GM21526 (cell line): ENCODE measurements around the gene PEAR1.

Source experiments
- ATAC-seq: cut with Tn5 transposase; IDR thresholded peaks from one replicate; pipeline ENCODE4 v1.9.1; 2021; ENCODE audit warnings: moderate library complexity; ENCODE audit not compliant: unreplicated experiment, low FRiP score

Gene PEAR1

DNA sequence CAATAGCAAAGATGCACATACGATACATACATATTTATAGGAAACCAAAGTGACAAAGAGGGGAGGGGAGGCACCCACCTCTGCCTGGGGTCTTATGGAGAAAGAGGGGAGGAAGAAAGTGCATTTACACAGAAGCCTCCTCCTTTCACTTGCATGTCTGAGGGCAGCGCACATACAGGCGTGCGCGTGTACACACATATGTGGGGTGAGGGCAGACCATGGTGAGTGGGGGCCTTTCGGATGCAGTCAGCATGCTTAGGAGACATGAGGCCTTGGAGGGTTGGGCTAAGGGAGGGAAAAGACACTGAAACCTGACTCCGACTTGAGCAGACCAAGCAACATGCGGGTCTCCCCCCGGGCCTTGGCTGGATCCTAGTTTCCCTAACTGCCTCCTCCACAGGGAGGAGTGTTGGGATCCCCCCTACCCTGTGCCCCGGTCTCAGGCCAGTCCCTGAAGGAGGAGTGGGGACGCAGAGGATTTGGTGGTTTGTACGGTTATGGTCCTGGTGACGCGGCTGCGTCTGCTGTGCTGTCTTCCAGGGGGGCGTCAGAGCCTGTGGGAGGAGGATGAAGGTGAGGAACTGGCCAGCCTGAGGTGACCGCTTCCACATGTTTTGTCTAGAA, 42.1 kb downstream of the PEAR1 start:
- ATAC-seq = no peak

DNA sequence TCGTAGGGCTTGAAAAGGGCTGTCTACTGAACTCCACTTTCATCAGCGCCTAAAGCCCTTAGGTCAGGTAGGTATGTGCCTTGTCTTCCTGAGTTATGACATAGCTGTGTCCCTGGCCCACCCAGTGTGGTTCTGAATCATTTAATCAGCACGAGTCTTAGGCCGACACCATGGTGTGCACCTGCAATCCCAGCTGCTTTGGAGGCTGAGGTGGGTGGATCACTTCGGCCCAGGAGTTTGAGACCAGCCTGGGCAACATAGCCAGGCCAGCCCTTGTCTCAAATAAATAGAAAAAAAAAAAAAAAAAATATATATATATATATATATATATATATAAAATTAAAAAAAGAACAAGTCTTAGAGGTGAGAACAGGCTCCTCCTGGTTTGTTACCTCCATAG, 42.7 kb downstream of the PEAR1 start:
- no peak for ATAC-seq

DNA sequence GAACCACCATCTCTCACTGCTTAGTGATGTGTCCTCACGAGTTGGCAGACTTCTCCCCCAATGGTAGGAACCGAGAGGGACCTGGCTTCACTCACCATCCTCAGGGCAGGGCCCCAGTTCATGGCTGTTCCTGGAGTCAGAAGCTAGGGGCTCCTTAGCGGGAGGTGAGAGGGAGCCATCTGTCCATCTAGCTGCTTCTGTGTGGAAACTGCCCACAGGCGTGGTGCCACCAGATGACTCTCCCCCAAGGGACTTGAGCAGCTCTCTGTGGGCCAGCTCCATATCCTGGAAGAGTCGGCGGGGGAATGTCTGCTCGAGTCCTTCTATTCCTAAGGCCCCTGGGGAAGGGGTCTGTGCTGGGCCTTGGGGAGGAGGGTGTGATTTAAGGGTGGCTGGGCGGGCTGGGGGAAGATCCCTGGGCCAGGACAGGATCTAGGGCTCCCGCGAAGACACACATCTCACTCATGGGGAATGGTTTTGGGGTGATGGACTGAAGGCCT, 43.3 kb downstream of the PEAR1 start:
- ATAC-seq = no peak

DNA sequence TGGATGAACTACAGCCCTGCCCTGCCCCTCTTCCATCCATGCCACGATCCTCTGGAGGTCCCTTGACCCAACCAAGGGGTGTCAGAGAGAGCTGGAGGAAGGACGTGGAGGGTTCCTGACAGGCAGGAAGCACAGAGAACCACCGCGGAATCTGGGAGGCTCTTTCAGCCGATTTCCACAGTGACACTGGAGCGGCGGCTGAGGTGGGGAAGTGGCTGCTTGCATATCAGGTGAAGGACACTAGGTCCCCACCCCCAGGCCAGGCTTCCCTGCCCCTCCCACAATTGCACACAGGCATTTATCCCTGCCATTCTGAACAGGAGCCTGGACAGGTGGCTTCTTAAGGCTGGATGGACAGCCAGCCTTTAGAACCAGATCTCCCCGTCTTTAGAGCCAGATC, 44.4 kb downstream of the PEAR1 start:
- ATAC-seq = no peak

DNA sequence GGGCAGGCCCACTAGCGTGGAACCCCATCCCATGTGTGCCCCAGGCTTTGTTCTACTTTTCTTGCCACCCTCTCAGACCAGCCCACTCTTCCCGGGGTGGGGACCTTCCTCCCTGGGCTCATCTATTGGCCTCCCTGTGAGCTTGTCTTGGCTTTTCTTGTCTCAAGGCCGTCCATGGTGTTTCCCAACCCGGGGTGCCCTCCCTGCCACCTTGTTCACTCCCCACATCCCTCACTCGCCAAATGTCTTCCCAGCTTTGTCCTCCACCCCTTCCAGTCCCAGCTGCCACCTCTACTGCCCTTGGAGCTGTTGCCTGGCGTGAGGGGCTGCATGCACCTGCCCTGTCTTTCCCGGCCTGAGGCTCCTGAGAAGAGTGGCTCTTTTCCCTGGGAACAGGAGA, 45.3 kb downstream of the PEAR1 start:
- ATAC-seq = no peak

- ATAC-seq = no peak
These were observed 46.3 kb downstream of the PEAR1 start for GRCh38 chr1:156939786-156940334.

DNA sequence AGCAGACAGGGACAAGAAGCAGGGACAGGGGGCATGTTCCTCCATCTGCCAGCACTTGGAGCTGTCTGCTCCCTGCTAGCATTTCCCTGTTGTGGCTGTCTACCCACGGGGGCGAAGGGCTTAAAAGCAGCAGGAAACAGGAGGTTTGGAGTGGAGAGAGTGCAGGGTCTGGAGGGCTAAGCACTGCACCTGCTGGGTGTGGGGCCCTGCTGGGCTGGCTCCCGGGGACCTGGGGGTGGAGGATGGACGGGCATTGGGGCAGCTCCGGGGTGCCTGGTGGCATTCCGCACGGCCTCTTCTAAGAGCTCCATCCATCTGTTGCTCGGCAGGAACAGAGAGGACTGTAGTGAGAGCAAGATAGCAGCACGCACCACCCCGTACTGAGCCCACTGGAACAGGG, 48.2 kb downstream of the PEAR1 start:
- no peak for ATAC-seq

DNA sequence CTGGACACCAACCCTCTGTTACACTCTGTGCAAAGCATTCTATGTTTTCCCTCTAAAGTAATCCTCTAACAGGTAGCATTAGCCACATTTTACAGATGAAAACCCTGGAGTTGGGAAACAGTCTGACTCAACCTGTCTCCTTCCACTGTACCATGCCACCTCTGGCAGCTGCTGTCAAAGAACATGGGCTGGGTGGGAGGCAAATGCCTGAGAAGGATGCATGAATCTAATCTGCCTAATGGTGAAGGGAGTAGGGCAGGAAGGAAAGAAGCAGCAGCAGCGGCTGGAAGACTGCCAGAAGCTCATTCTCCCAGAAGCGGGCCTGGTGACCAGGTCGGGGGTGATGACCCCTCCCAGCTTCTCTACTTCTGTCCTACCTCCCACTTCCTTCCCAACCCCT, 48.7 kb downstream of the PEAR1 start:
- ATAC-seq = no peak

- ATAC-seq = no peak
These were observed 49.1 kb downstream of the PEAR1 start for GRCh38 chr1:156942576-156942975.

DNA sequence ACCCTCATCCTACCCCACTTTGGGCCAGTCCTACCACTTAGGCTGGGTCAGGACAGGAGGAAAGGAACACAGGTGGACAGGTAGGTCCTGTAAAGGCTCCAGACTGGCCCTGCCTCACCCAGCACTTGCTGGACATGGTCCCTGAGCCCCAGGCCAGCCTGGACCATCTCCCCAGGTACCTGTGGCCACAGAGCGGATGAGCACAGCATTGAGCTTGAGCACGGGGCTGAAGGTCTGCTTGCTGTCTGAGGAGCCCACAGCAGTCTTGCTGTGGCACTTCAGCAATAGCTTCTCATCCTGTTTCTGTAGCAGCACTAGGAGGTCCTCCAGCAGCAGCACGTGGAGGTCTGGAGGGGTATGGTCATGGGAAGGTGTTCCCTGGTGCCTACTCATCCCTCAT, 50.2 kb downstream of the PEAR1 start:
- no peak for ATAC-seq

DNA sequence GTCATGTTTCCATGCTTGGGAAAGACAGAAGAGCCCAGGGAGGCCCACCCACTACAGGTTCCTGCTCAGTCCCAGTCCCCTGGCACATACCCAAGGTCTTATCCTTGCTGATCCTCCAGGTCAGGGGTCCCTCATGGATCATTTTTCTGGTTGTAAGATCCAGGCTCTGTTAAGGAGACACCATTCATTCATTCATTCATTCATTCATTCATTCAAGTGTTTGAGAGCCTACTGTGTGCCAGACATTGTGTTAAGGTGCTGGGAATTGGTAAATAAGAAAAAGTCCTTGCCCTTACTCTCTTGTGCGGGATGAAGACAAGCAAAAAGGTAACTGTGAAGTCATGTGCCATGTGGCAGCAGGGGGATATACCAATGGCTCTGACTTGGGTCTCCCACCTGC, 50.8 kb downstream of the PEAR1 start:
- ATAC-seq = no peak

GRCh38 chr1:156944848-156945247, 51.3 kb downstream of the PEAR1 start:
- no peak for ATAC-seq

- ATAC-seq = no peak
These were observed 52.6 kb downstream of the PEAR1 start for GRCh38 chr1:156945881-156946661.

GRCh38 chr1:156947127-156947526, 53.6 kb downstream of the PEAR1 start:
- no peak for ATAC-seq

DNA sequence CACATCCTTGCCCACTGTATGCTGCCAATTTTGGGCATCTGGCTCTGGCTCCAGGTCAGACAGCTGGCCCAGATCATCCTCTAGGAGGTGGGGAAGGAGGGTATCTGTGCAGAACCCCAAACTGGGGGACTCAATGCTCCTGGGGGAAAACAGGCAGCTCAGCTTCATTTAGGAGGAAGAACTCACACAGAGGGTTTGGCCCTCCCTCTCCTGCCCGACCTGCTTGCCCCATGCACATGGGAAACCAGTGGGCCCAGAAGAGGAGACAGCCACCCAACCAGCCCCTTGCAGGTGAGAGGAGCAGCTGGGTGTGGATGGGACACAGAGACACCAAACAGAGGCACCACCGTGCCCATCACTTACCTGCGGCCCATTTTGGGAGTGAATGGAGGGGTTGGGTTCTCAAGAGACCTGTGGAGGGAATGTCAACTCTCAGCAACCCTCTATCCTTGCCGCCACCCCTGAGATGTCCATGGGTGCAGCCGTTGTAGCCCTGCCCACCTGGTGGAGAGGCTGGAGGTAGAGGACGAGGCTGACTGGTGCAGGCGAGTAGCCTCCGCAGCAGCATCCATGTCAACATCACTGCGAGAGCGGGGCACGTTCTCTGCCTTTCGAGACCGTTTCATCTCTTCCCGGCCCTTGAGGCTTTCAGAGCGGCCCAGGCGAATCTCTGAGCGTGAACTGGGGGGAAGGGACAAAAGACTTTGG, 54.5 kb downstream of the PEAR1 start:
- no peak for ATAC-seq

GRCh38 chr1:156948708-156949107, 55.2 kb downstream of the PEAR1 start:
- ATAC-seq = no peak

DNA sequence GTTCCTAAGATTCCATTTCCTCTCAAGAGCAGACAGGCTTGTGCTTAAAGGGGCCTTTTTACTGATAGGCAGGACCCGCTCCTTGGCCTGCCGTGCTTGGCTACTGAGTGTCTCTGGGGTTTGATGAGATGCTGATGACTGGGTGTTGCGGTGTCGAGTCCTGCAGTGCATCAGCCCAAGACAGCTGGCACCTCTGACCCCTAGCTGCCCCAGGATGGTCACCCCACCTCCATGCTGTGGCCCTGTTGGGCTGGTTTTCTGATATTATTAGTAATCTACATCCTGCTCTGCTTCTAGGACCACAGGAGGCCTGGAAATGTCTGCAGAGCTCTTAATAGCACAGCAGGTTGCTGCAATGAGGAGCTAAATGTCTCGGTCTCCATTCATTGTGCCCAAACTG, 55.6 kb downstream of the PEAR1 start:
- ATAC-seq = no peak

- no peak for ATAC-seq
These were observed 57.9 kb downstream of the PEAR1 start for GRCh38 chr1:156951371-156951770.

- no peak for ATAC-seq
These were observed 60.1 kb downstream of the PEAR1 start for GRCh38 chr1:156953571-156953970.

- no peak for ATAC-seq
These were observed 62.8 kb downstream of the PEAR1 start for GRCh38 chr1:156956333-156956732.

DNA sequence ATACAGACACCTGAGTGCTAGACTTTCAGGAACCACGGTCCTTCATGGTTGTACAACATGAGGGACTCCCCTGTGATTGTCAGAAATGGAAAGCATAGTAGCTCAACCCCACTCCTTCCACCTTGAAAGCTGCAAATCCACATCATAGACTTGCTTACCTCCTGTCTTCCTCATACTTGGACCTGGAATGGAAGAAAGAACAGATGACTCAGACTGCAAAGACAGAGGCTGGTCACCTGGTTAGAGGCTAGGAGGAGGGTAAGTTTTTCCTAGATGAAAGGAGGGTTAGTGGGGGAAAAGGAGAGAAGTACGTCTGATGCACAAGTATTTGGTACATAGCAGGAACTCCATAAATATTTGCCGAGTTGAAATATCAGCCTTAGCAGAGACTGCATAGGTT, 64.1 kb downstream of the PEAR1 start:
- no peak for ATAC-seq
